GM23338 (cell line): Measurements from ENCODE around the gene EMSY.

Experiments
- CREB1 ChIP-seq: fragments of 250-450 bp; sonication (Bioruptor Pico); IDR thresholded peaks from 2 replicates; pipeline ENCODE4 v1.5.0; 2020; ENCODE audit warnings: low read depth, mild to moderate bottlenecking, moderate library complexity
- EZH2 ChIP-seq: fragments of 200-600 bp; sonication (generic); IDR thresholded peaks from one replicate; pipeline ENCODE4 v1.8.0; 2017; ENCODE audit warnings: antibody characterized with exemption, mild to moderate bottlenecking, low read depth; ENCODE audit not compliant: unreplicated experiment
- EZH2phosphoT487 ChIP-seq: fragments of 200-600 bp; sonication (generic); IDR thresholded peaks from one replicate; pipeline ENCODE4 v1.8.1; 2018; ENCODE audit warnings: antibody characterized with exemption; ENCODE audit not compliant: unreplicated experiment
- JUNB ChIP-seq: IDR thresholded peaks from one replicate; pipeline ENCODE4 v1.6.1; 2016; ENCODE audit warnings: antibody characterized with exemption; ENCODE audit not compliant: unreplicated experiment
- NANOG ChIP-seq: IDR thresholded peaks from 2 replicates; pipeline ENCODE4 v1.6.1; 2016; ENCODE audit warnings: antibody characterized with exemption, borderline replicate concordance
- POLR2AphosphoS5 ChIP-seq: IDR thresholded peaks from 2 replicates; pipeline ENCODE4 v1.6.1; 2016; ENCODE audit warnings: antibody characterized with exemption, low read depth
- STAT1 ChIP-seq: IDR thresholded peaks from one replicate; pipeline ENCODE4 v1.6.1; 2016; ENCODE audit warnings: antibody characterized with exemption; ENCODE audit not compliant: unreplicated experiment
- ZNF114 ChIP-seq: fragments of 250-450 bp; sonication (Bioruptor Pico); IDR thresholded peaks from 2 replicates; pipeline ENCODE4 v1.5.0; 2020; ENCODE audit warnings: mild to moderate bottlenecking, moderate library complexity
- ZNF331 ChIP-seq: fragments of 250-450 bp; sonication (Bioruptor Pico); IDR thresholded peaks from 2 replicates; pipeline ENCODE4 v1.5.0; 2020; ENCODE audit warnings: low read depth, mild to moderate bottlenecking, moderate library complexity
- TF ChIP-seq, protein P1 (sequence below), 2 experiments: fragments of 200-600 bp in 1 of 2; sonication (generic) in 1 of 2; conservative IDR thresholded peaks; 2 replicates each; pipeline versions ENCODE4 v1.5.1 to v1.6.1; 2016 to 2017; ENCODE audit warnings: antibody characterized with exemption in 2 of 2, low read depth in 2 of 2, mild to moderate bottlenecking in 2 of 2, moderate library complexity in 1 of 2
- TF ChIP-seq, protein P2 (sequence below): IDR thresholded peaks from one replicate; pipeline ENCODE4 v1.6.1; 2018; ENCODE audit warnings: antibody characterized with exemption; ENCODE audit not compliant: unreplicated experiment
- TF ChIP-seq, protein P3 (sequence below): IDR thresholded peaks from 2 replicates; pipeline ENCODE4 v1.6.1; 2016; ENCODE audit warnings: antibody characterized with exemption

DNA sequence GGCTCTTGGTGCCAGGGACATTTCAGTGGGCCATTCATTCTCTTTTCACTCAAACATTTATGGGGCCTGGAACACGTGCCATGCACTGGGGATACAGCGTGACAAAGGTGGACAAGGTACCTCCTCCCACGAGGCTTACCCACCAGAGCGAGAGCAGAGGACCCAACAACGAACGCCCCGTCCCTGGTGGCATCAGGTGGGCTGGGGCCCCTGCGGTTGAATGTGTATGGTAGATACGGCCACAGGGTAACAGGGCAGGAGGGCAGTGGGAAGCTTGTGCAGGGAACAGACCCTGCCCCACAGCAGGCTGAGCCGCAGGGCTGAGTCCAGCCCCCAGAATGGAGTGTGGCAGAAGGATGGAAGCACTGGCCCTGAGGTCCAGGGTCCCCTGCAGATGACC is 144.7 kb downstream of the EMSY start:
- TF ChIP-seq, protein P1, sequence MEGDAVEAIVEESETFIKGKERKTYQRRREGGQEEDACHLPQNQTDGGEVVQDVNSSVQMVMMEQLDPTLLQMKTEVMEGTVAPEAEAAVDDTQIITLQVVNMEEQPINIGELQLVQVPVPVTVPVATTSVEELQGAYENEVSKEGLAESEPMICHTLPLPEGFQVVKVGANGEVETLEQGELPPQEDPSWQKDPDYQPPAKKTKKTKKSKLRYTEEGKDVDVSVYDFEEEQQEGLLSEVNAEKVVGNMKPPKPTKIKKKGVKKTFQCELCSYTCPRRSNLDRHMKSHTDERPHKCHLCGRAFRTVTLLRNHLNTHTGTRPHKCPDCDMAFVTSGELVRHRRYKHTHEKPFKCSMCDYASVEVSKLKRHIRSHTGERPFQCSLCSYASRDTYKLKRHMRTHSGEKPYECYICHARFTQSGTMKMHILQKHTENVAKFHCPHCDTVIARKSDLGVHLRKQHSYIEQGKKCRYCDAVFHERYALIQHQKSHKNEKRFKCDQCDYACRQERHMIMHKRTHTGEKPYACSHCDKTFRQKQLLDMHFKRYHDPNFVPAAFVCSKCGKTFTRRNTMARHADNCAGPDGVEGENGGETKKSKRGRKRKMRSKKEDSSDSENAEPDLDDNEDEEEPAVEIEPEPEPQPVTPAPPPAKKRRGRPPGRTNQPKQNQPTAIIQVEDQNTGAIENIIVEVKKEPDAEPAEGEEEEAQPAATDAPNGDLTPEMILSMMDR (conservative IDR thresholded peaks at IDR 0.05; ENCODE audit: low read depth in 2 of 2): no peak
- TF ChIP-seq EZH2phosphoT487 (no peak), POLR2AphosphoS5 (no peak), EZH2 (no peak), JUNB (no peak), ZNF331 (CRISPR knock-in tag) (no peak), ZNF114 (CRISPR knock-in tag) (no peak), CREB1 (no peak), STAT1 (no peak), NANOG (no peak)
- TF ChIP-seq, protein P2, sequence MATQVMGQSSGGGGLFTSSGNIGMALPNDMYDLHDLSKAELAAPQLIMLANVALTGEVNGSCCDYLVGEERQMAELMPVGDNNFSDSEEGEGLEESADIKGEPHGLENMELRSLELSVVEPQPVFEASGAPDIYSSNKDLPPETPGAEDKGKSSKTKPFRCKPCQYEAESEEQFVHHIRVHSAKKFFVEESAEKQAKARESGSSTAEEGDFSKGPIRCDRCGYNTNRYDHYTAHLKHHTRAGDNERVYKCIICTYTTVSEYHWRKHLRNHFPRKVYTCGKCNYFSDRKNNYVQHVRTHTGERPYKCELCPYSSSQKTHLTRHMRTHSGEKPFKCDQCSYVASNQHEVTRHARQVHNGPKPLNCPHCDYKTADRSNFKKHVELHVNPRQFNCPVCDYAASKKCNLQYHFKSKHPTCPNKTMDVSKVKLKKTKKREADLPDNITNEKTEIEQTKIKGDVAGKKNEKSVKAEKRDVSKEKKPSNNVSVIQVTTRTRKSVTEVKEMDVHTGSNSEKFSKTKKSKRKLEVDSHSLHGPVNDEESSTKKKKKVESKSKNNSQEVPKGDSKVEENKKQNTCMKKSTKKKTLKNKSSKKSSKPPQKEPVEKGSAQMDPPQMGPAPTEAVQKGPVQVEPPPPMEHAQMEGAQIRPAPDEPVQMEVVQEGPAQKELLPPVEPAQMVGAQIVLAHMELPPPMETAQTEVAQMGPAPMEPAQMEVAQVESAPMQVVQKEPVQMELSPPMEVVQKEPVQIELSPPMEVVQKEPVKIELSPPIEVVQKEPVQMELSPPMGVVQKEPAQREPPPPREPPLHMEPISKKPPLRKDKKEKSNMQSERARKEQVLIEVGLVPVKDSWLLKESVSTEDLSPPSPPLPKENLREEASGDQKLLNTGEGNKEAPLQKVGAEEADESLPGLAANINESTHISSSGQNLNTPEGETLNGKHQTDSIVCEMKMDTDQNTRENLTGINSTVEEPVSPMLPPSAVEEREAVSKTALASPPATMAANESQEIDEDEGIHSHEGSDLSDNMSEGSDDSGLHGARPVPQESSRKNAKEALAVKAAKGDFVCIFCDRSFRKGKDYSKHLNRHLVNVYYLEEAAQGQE: no peak
- TF ChIP-seq, protein P3, sequence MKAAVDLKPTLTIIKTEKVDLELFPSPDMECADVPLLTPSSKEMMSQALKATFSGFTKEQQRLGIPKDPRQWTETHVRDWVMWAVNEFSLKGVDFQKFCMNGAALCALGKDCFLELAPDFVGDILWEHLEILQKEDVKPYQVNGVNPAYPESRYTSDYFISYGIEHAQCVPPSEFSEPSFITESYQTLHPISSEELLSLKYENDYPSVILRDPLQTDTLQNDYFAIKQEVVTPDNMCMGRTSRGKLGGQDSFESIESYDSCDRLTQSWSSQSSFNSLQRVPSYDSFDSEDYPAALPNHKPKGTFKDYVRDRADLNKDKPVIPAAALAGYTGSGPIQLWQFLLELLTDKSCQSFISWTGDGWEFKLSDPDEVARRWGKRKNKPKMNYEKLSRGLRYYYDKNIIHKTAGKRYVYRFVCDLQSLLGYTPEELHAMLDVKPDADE: no peak
